Stimulated activated CD8-positive, alpha-beta memory T cell treated with anti-CD3 and anti-CD28 coated beads, Interleukin-7, amount 100 ng/mL, for 48 hours (primary cell): Measurements from ENCODE around the gene CYP27B1.

Experiments
- DNase-seq, 2 donors: peaks; one replicate each; pipeline ENCODE4 v3.0.0-alpha.2; 2020; ENCODE audit warnings: low read depth in 1 of 2; ENCODE audit errors: extremely low read depth in 1 of 2

CYP27B1 gene

DNA sequence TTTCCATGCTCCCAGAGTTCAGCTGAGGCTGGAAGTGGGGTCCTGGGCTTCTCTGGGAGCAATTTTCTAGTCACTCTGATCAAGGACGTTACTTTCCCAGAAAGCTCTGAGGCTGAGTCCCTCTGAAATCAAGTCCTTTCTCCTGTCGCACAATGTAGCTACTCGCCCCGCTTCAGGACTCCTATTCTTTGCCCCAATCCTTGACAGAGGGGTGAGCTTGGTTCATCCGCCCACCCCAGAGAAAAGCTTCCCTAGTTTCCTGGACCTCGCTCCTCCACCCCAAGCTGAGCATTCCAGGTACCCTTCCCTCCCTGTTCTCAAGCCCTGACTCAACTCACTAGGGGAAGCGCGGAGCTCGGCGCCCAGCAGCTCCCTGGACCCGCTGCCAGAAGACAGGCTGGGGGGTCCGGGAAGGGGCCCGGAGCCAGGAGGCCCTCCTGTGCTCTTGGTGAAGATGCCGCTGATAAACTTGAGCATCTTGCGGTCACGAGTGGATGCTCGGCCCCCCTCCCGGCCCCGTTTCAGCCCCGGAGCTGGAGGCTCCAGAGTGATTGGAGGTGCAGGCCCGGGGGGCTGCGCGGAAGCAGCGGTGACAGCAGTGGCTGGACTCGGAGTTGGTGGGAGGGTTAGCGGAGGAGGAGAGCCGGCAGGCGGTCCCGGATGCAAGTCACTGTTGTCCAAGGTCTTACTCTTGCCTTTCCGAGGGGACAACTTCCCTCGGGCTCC, 30.0 kb downstream of the CYP27B1 start:
- DNase-seq, result no peak

DNA sequence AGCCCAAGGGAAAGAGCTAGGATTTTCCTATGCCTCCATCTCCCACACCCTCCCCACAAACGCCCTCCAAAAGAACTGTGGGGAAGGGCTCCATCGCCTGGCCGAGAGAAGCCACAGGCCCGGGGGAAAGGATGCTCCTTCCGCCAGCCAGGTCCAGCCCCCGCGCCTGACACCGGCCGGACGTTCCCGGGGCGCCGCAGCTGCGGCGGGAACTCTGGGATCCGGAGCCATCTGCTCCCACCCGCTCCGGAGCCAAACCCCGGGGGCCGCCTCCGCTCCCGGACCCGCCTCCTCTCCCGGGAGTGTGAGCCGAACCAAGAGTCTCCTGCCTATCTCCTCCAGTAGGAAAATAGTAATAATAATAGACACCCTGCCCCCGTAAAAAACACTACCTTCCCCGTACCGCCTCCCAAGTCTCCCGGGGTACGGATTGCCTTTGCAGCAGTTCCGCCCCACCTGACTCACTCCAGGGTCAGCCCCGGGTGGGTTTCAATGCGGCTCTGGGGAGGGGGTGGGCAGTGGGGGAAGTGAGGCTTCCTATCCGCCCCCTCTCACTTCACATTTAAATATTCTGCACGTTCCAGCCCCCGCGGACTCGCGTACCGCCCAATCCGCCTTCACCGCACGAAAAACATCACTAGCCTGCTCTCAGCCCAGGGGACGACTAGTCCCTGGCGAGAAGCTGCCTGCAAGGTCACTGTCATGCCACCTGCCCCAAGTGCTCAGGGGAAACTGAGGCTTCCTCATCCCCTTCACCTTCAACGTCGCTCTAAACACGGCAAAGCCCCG, 30.7 kb downstream of the CYP27B1 start:
- DNase-seq, result no peak

- no peak for DNase-seq
Measured at GRCh38 chr12:57735198-57735855, 31.6 kb downstream of the CYP27B1 start.

DNA sequence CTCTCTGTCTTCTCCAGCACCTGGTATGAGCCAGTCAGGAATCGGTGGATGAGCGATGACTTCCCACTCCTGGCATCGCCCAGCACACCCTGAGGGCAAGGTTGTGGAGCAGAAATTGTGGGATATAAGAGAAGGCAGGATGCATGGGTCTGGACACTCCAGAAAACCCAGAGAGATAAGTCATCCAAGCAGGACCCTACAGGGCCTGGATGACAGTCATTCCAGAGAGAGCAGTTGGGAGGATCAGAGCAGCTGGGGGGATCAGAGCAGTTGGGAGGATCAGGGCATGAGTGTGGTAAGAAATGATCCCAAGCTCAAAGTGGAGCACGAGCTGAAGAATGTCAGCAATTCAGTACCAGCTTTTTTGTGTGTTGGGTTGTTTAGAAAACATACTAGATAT, 32.3 kb downstream of the CYP27B1 start:
- no peak for DNase-seq

DNA sequence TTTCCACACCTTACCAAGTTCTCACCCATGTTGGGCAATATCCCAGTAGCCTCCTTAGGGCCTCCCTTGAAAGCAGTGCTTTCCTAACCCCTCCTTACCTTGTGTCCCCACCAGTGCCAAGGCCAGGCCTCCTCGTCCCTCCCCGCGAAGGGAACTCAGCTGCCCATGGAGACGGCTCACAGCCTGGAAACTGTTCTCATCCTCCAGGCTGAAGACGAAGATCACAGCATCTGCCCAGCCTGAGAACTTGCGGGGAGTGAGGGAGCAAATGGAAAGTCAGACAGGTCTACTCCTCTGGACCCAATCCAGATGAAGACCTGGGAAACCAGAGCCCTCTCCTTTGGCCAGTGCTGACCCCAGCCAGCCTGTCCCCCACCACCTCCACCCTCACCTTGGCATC, 33.0 kb downstream of the CYP27B1 start:
- DNase-seq, result no peak

GRCh38 chr12:57732726-57733593, 33.9 kb downstream of the CYP27B1 start:
- no peak for DNase-seq

- DNase-seq, result no peak
Measured at GRCh38 chr12:57732270-57732669, 34.6 kb downstream of the CYP27B1 start.

DNA sequence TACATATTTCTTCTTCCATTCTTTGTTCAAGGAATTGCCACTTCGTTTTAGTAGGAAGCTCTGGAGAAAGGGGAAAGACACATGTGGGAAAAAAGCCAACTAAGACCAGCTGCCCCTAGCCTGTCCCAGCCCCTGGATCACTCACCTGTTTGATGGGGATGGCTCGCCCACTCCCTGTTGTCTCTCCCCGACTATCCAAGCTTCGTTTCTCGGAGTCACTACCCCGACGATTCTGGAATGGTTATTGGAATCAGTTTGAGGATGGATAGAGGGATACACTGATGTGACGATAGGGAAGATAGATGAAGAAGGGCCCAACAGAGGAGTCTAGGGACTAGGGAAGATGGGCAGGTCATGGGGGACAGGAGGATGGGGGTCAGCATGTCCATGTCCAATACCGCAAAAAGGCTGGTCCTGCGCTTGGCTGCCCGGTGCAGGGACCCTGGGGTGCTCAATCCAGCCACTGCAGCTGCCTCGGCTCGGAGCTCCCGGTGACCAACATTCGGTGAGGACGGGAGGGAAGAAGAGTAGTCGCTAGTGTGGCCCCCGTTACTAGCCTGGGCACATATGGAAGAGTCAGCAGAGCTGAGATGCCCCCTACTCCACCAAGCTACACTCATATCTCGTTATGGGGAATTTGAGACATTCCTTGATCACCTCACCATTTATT, 35.3 kb downstream of the CYP27B1 start:
- DNase-seq, result no peak

- DNase-seq, result no peak
Measured at GRCh38 chr12:57730336-57731067, 36.4 kb downstream of the CYP27B1 start.

DNA sequence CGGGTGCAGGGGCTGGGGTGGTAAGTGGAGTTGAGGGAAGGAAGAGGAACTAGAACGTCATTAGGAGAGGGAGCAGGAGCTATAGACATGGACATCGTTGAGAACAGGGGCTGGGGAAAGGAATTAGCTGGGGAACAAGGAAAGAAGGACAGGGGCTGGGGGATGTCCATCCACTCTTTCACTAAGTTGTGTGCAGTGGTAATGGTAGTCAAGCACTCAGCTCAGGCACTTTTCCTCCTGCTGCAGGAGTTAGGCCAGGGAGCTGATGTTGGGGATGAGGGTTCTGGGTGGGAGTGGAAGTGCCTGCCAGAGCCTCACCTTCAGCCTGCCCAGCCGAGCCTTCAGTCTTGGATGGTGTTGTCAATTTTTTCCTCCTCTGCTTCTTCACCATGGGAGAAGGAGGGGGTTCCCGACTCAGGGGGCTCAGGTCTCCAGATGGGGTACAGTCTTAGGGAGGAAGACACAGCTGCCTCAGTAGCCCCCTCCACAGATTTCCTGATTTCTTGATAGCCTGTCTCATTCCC, 37.5 kb downstream of the CYP27B1 start:
- no peak for DNase-seq

GRCh38 chr12:57727758-57728395, 39.0 kb downstream of the CYP27B1 start:
- DNase-seq, result no peak

DNA sequence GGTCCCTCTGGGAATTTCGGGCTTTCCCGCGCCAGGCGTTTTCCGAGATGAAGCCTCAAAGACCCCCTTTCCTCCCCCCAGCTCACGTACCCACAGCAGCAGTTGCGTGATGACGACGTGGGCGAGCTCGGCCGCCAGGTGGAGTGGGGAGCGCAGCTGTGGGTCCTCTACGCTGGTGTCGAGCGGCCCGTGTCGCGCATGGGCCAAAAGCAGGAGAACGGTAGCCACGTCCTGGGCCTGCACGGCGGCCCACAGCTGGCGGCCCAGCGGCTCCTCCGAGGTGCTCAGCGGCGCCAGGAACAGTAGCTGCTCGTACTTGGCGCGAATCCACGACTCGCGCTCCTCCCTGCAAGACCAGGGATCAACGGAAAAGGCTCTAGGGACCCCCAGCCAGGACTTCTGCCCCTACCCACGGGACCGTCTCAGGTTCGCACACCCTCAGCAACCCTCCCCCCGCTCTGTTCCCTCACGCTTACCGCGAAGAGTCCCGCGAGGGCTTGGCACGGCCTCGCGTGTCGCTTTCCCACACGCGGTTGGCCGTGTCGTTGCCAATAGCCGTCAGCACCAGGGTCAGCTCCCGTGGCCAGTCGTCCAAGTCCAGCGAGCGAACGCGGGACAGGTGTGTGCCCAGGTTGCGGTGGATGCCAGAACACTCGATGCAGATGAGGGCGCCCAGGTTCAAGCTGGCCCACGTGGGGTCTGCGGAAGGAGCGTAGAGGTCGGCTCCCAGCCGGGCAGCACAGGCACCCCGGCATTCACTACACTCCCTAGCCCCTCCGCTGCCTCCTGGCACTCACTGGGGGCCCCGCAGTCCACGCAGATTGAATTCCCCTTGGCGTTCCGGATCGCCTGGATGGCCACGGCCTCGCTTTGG, 39.8 kb downstream of the CYP27B1 start:
- DNase-seq, result no peak

DNA sequence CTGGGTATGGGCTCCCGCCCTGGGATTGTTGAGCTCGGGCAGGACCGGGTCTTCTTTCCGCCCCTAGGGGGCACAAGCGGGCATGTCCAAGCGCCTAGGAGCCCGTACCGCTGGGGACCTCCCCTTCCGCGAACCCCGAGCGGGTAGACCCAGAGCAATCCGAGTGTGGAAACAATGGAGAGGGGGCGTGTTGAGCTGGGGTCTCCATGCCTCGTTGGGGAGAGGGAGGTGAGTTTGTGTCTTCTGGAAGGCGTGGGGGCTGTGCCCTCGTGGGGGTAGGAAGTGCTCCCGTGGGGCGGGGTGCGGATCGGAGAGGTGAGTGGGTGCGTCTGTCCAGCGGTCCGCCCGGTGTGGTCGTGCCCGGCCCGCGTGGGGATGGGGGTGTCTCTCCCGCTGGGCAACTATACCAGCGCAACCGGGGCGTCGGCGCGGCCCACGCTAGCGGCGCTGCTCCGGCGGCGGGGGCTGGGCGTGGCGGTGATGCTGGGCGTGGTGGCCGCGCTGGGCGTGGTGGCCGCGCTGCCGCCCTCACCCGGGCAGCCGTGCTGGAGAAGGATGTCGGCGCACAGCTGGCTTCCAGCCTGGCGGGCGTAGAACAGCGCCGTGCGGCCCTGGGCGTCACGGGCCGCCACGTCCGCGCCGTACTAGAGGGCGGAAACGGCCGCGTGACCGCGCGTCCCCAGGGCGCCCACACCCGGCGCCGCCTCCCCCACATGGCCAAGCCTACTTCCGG, 40.6 kb downstream of the CYP27B1 start:
- DNase-seq, result peak in 1 of 2 donors; percentile 20

DNA sequence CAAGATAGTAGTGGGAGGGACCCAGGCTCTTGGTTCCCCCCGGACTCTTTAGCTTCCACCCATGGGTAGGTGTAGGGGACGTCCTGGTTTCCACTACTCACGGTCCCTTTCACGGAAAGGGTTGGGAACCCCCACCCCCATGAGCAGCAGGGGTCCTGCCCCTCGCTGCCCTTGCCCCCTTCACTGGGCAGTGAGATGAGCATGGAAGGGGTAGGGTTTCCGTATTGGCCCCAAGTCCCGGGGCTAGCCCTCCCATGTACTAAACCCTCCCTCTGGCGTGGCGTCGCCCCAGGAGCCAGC, 41.1 kb downstream of the CYP27B1 start:
- DNase-seq, result no peak

- no peak for DNase-seq
Measured at GRCh38 chr12:57724936-57725740, 41.7 kb downstream of the CYP27B1 start.

DNA sequence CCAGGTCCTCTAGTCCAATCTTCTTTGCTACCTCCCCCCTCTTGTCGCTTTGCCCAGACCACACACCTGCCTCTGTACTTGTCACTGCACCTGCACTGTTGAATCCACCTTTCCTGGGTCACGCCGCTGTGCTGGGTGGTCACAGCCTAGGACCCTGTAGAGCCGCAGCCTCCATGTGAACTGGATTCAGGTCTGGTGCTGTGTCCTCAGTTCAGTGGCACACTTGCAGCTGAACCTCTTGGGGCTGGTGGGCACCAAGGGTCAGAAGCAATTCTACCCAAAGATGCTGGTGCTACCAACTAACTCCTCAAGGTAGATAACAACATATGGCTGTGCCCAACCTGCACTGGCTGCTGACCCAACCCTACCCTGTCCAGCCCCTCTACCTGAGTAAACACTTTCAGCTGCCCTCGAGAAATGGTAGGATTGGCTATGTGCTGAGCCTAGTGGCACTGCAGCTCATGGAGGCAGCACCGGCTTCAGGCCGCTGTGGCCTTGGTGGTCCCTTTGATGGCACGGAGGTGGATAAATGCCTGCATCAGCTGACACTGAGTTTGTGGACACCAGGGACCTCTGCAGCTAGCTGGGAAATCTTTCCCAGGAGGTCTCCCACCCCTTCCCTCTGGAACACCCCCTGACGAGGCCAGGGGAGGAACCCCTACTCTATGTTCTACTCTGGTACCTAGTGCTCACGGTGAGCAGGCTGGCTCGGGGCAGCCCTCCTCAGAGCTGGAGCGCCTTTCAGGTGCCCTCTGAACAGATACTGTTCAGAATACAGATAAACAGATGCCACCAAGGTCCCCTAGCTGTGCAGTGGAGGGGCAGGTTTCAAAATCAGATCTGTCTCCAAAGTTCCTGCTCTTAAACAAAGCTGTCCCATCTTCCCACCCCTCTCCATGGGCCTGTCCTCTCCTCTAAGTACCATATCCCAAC, 42.6 kb downstream of the CYP27B1 start:
- DNase-seq, result no peak
